ENCODE measurements around the gene ABCB8.

DNA sequence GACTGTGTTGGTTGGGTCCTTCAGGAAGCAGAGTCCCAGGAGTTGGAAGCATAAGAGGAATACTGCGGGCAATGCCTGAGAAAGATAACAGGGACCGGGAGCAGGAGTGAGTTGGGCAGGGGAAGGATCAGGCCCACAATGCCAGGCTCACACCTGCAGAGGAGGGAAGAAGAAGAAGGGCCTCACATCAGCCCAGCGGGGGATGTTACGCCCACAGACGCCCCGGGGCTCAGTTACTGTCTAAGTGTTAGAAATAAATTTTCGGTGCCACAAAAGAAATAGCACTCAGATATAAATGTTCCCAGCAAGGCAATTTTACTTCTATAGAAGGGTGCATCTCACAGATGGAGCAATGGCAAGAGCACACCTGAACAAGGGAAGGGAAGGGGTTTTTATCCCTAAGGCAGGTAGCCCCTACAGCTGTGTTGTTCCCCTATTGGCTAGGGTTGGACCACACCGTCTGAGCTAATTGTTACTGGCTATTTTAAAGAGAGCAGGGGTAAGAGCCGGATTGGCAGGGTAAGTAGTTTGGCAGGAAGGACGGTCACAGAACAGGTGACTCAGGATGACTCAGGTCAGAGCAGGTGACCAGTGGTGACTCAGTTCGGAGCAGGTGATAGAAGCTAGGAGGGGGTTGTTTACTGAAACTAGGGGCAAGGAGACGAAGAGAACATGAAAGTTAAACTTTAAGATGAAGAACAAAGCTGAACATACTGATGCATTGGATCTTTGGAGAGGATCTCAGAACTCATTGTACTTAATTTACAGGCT lies 37.6 kb upstream of the ABCB8 start, which contains the start of gene NOS3:
- TF ChIP-seq POLR2A (IDR thresholded peaks at IDR 0.05; ENCODE audit: low read length) (no peak), GATA1 (IDR thresholded peaks at IDR 0.05; ENCODE audit: low read depth, low read length) (no peak)
